Central memory CD8-positive, alpha-beta T cell (primary cell): ENCODE results near the gene ELK3.
A peak's percentile ranks its signal among the peaks of the same experiment; 100 is the strongest.

ENCODE experiments used
- ATAC-seq: fragments of 150-1000 bp; cut with Tn5 transposase; replicated peaks from 2 replicates; pipeline ENCODE4 v1.10.0; 2022; ENCODE audit warnings: mild to moderate bottlenecking, moderate FRiP score, moderate number of reproducible peaks; ENCODE audit not compliant: poor library complexity, severe bottlenecking; ENCODE audit errors: extremely low read depth
- DNase-seq, 2 donors: peaks; one replicate each; pipeline ENCODE4 v3.0.0; 2021; ENCODE audit warnings: low spot score in 2 of 2
- H3K27ac Mint-ChIP-seq: one replicate; pipeline ENCODE4 v1.8.0; 2022; ENCODE audit warnings: low read depth, mild to moderate bottlenecking, moderate library complexity, mixed read lengths
- H3K27me3 Mint-ChIP-seq: one replicate; pipeline ENCODE4 v1.8.0; 2022; ENCODE audit warnings: mixed read lengths
- H3K36me3 Mint-ChIP-seq: one replicate; pipeline ENCODE4 v1.8.0; 2022; ENCODE audit warnings: mild to moderate bottlenecking, moderate library complexity, mixed read lengths; ENCODE audit not compliant: insufficient read depth
- H3K4me1 Mint-ChIP-seq: one replicate; pipeline ENCODE4 v1.8.0; 2022; ENCODE audit warnings: mixed read lengths
- H3K4me3 Mint-ChIP-seq: one replicate; pipeline ENCODE4 v1.8.0; 2022; ENCODE audit warnings: mild to moderate bottlenecking, moderate library complexity, mixed read lengths
- H3K9me3 Mint-ChIP-seq: one replicate; pipeline ENCODE4 v1.8.0; 2022; ENCODE audit warnings: mixed read lengths

The ELK3 gene

GRCh38 chr12:96170762-96171161, 23.4 kb upstream of the ELK3 start:
- H3K27ac Mint-ChIP-seq = no peak overlapping the region
- no peaks in the 10 kb centered on the region for H3K4me1 Mint-ChIP-seq
- no peaks in the 10 kb centered on the region for H3K9me3 Mint-ChIP-seq
- peaks cover 38% of the 10 kb centered on the region for H3K27me3 Mint-ChIP-seq
- no peak for ATAC-seq
- no peak overlapping the region for H3K4me3 Mint-ChIP-seq
- DNase-seq = no peak
- H3K36me3 Mint-ChIP-seq = no peaks in the 10 kb centered on the region

DNA sequence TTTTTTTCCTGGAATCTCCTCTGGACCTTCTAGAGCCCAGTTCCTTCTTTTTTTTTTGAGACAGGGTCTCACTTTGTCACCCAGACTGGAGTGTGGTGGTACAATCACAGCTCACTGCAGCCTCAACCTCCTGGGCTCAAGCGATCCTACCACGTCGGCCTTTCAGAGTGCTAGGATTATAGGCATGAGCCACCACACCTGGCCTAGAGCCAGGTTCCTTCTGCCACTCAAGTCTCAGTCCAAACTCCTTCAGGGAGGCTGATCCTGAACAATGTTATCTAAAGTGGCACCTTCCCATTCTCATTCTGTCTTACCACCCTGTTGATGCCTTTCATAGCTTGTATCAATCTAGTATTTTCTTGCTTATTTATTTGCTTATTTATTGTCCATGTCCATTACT, 22.3 kb upstream of the ELK3 start:
- DNase-seq (no peak), ATAC-seq (no peak)
- H3K36me3 Mint-ChIP-seq = no peaks in the 10 kb centered on the region
- H3K4me1 Mint-ChIP-seq = peaks cover 2% of the 10 kb centered on the region
- no peaks in the 10 kb centered on the region for H3K9me3 Mint-ChIP-seq
- no peak overlapping the region for H3K4me3 Mint-ChIP-seq
- peaks cover 38% of the 10 kb centered on the region for H3K27me3 Mint-ChIP-seq
- H3K27ac Mint-ChIP-seq = no peak overlapping the region

GRCh38 chr12:96172981-96173380, 21.2 kb upstream of the ELK3 start:
- no peaks in the 10 kb centered on the region for H3K9me3 Mint-ChIP-seq
- no peaks in the 10 kb centered on the region for H3K36me3 Mint-ChIP-seq
- peaks cover 38% of the 10 kb centered on the region for H3K27me3 Mint-ChIP-seq
- no peak overlapping the region for H3K27ac Mint-ChIP-seq
- H3K4me3 Mint-ChIP-seq = no peak overlapping the region
- DNase-seq (no peak), ATAC-seq (no peak)
- H3K4me1 Mint-ChIP-seq = peaks cover 6% of the 10 kb centered on the region

DNA sequence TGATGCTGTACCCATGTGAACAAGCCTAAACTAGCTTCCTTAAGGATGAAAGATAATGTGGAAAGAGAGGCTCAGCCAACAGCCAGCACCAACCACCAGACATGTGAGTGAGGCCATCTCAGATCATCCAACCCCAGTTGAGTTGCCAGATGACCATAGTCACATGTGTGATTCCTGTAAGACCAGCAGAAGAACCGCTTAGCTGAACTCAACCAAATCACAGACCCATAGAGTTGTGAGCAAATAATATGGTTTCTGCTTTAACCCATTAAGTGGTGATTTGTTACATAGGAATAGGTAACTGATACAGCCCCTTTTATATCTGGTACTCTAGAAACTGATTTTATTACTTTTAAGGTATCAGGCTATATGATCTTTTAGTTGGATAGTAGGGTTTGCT, 17.6 kb upstream of the ELK3 start:
- Mint-ChIP-seq H3K4me1 (peaks cover 6% of the 10 kb centered on the region), H3K27me3 (peaks cover 15% of the 10 kb centered on the region), H3K9me3 (no peaks in the 10 kb centered on the region), H3K36me3 (no peaks in the 10 kb centered on the region), H3K27ac (no peak overlapping the region), H3K4me3 (no peak overlapping the region)
- DNase-seq (no peak), ATAC-seq (no peak)

DNA sequence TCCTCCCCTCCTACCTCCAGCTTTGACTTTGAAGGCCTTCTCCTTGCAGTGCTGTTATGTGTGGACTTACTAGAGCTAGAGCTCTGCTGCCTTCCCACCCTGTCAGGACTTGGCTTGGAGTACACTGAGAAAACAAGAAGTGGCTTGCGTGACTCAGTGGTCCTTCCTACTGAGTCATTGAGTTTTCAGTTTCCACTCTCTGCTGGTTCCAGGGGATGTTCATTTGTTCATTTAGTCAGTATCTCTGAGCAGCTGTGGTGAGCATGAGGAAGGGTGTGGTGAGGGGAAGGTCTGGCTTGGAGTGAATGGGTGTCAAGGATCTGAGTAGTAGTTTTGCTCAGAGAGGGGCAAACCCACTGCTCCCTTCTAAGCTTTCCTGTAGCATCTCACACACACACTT, 17.2 kb upstream of the ELK3 start:
- Mint-ChIP-seq H3K4me1 (peaks cover 6% of the 10 kb centered on the region), H3K27ac (no peak overlapping the region), H3K9me3 (no peaks in the 10 kb centered on the region), H3K4me3 (no peak overlapping the region), H3K27me3 (peaks cover 11% of the 10 kb centered on the region), H3K36me3 (no peaks in the 10 kb centered on the region)
- ATAC-seq = peak; percentile 58
- DNase-seq = no peak

GRCh38 chr12:96183734-96184370, 10.3 kb upstream of the ELK3 start:
- no peaks in the 10 kb centered on the region for H3K27me3 Mint-ChIP-seq
- H3K36me3 Mint-ChIP-seq = no peaks in the 10 kb centered on the region
- ATAC-seq = no peak

DNA sequence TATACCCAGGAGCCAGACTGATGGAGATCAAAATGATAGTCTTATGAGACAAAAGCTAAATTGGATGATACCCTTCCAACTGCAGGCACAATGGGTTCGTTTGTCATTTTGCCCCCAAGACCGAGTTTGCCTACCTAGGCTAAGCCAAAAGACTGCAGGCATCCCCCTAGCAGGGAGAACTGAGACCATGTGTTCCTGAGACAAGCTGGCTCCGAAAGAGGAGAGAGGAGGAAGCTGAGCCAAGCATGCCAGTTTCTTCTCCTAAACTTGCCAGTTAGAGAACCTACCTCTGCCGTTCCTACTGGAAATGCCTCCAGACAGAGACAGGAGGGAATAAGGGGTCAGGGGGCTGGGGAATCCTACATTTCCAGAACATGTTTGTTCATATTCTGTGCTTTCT, 8.3 kb upstream of the ELK3 start:
- Mint-ChIP-seq H3K4me3 (no peak overlapping the region), H3K27me3 (no peaks in the 10 kb centered on the region), H3K4me1 (peaks cover 15% of the 10 kb centered on the region), H3K27ac (no peak overlapping the region), H3K36me3 (no peaks in the 10 kb centered on the region), H3K9me3 (no peaks in the 10 kb centered on the region)
- no peak for ATAC-seq
- DNase-seq = no peak

More at GRCh38 chr12:96183734-96184370, 10.3 kb upstream of the ELK3 start:
- no peak overlapping the region for H3K4me3 Mint-ChIP-seq
- no peaks in the 10 kb centered on the region for H3K9me3 Mint-ChIP-seq
- H3K4me1 Mint-ChIP-seq = peaks cover 6% of the 10 kb centered on the region
- no peak overlapping the region for H3K27ac Mint-ChIP-seq
- DNase-seq = no peak

GRCh38 chr12:96186607-96187301, 7.4 kb upstream of the ELK3 start:
- H3K4me3 Mint-ChIP-seq = no peak overlapping the region
- DNase-seq (no peak), ATAC-seq (no peak)
- peaks cover 15% of the 10 kb centered on the region for H3K4me1 Mint-ChIP-seq
- no peaks in the 10 kb centered on the region for H3K27me3 Mint-ChIP-seq
- no peaks in the 10 kb centered on the region for H3K36me3 Mint-ChIP-seq
- H3K9me3 Mint-ChIP-seq = no peaks in the 10 kb centered on the region
- H3K27ac Mint-ChIP-seq = no peak overlapping the region

- DNase-seq = no peak
- Mint-ChIP-seq H3K27me3 (no peaks in the 10 kb centered on the region), H3K36me3 (peaks cover 5% of the 10 kb centered on the region), H3K4me1 (peaks cover 15% of the 10 kb centered on the region), H3K27ac (no peak overlapping the region), H3K4me3 (no peak overlapping the region), H3K9me3 (no peaks in the 10 kb centered on the region)
- ATAC-seq = no peak
These were observed 6.2 kb upstream of the ELK3 start for GRCh38 chr12:96187956-96188355.

DNA sequence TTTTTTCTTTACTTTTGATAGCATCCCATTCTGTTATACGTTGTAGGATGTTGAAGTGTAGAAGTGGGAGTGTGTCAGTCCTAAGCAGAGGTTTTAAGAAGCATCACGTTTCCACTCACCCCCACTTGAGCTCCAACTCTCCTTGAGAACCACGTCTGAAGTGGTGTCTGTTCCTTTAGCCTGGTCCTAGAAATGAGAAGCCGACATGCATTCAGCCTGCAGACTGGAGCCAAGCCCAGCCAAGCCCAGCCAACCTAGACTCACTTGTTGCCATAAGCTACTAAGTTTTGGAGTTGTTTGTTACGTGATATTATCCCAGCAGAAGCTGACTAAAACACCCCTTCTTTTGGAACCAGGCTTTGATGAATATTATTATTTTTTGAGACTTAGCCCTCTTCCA, 4.4 kb upstream of the ELK3 start:
- DNase-seq (no peak), ATAC-seq (no peak)
- Mint-ChIP-seq H3K27me3 (no peaks in the 10 kb centered on the region), H3K36me3 (peaks cover 13% of the 10 kb centered on the region), H3K4me1 (peaks cover 21% of the 10 kb centered on the region), H3K9me3 (no peaks in the 10 kb centered on the region), H3K27ac (peak overlapping the region; percentile 7), H3K4me3 (no peak overlapping the region)

GRCh38 chr12:96190413-96191108, 3.6 kb upstream of the ELK3 start:
- no peak overlapping the region for H3K4me3 Mint-ChIP-seq
- no peak for ATAC-seq
- no peaks in the 10 kb centered on the region for H3K27me3 Mint-ChIP-seq
- peaks cover 27% of the 10 kb centered on the region for H3K4me1 Mint-ChIP-seq
- no peaks in the 10 kb centered on the region for H3K9me3 Mint-ChIP-seq
- peaks cover 18% of the 10 kb centered on the region for H3K36me3 Mint-ChIP-seq
- H3K27ac Mint-ChIP-seq = peak overlapping the region; percentile 7
- no peak for DNase-seq

DNA sequence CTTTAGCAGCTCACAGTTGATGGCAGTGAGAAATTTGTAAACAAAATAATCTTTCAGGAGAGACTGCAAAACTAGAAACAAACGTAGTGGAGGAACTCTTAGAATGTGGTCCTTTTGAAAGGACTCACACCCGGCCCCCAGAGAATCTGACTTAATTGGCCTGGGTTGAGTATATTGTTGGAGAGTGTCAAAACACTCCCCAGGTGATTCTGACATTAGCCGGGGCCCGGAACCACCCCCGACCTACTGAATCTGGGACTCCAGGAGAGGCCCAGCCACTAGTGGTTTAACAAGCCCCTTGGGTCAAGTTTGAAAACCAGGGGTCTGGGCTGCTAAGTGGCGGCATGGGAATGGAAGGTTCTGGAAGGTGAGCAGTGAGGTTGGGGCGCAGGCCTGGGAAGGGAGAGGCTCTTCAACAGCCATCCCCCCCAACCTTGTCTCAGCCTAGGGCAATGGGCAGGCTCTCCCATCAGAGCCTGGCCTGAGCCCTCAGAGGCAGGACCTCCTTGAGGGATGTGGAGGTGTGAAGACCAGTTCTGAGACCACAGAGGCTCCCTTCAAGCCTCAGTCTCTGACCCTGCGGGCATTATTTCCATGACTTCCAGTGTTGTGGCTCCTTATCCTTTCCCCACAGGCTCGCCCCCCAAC, 1.1 kb upstream of the ELK3 start:
- H3K4me3 Mint-ChIP-seq = peak overlapping the region; percentile 94

GRCh38 chr12:96194576-96194889, 358 bp downstream of the ELK3 start:
- DNase-seq = no peak
- H3K36me3 Mint-ChIP-seq = peaks cover 22% of the 10 kb centered on the region
- H3K4me3 Mint-ChIP-seq = peak overlapping the region; percentile 94
- peak overlapping the region; percentile 99 for H3K27ac Mint-ChIP-seq
- ATAC-seq = peak; percentile 1
- H3K27me3 Mint-ChIP-seq = no peaks in the 10 kb centered on the region
- peaks cover 53% of the 10 kb centered on the region for H3K4me1 Mint-ChIP-seq
- no peaks in the 10 kb centered on the region for H3K9me3 Mint-ChIP-seq

More for the DNA sequence above, 1.1 kb upstream of the ELK3 start:
- H3K9me3 Mint-ChIP-seq = no peaks in the 10 kb centered on the region
- H3K27ac Mint-ChIP-seq = peak overlapping the region; percentile 99
- ATAC-seq (no peak), DNase-seq (no peak)
- peaks cover 22% of the 10 kb centered on the region for H3K36me3 Mint-ChIP-seq
- no peaks in the 10 kb centered on the region for H3K27me3 Mint-ChIP-seq
- H3K4me1 Mint-ChIP-seq = peaks cover 39% of the 10 kb centered on the region
